ENCODE measurements around the gene KCNB1.

GRCh38 chr20:49490689-49491088 lies 8.2 kb upstream of the KCNB1 start:
- TF ChIP-seq EZH2 (IDR thresholded peaks at IDR 0.05; ENCODE audit: borderline replicate concordance, insufficient read depth, low read depth, low read length, poor library complexity, severe bottlenecking) (no peak), CTCF (IDR thresholded peaks at IDR 0.05) (no peak)

All from B cell (primary cell).